NT2/D1 (cell line): ENCODE measurements around the gene ECM2.

Source experiments
- YY1 ChIP-seq: IDR thresholded peaks from 2 replicates; pipeline ENCODE4 v1.6.1; 2011; ENCODE audit not compliant: insufficient read length, insufficient read depth
- ZNF274 ChIP-seq: IDR thresholded peaks from 2 replicates; pipeline ENCODE4 v1.6.1; 2011; ENCODE audit warnings: mild to moderate bottlenecking, low read depth, low read length

DNA sequence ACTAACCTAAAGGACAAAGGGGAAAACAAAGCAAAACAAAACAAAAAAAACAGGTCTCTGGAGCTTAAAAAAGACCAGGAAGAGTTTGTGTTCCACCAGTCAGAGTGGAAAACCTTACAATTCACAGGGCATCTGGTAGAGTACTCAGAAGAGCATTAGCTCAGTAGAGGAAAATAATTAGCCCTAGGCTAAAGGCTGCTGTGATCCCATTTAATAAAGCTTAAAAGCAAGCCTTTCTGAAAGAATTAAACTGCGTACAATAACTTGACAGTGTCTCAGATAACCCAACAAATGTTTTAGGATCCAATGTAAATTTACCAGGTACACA, 7.3 kb downstream of the ECM2 start:
- TF ChIP-seq YY1 (no peak), ZNF274 (no peak)
